OCI-LY1 (cell line): ENCODE measurements around the gene VIL1.

ENCODE experiments used
- CTCF ChIP-seq: fragments of 200-600 bp; sonication (generic), shearing (Covaris generic); IDR thresholded peaks from 2 replicates; pipeline ENCODE4 v1.5.1; 2017; ENCODE audit warnings: mild to moderate bottlenecking, antibody characterized with exemption, low read length, moderate library complexity, mixed read lengths
- EZH2 ChIP-seq: fragments of 200-600 bp; sonication (generic), shearing (Covaris generic); IDR thresholded peaks from 2 replicates; pipeline ENCODE4 v1.8.0; 2017; ENCODE audit warnings: borderline replicate concordance, mixed run types, mild to moderate bottlenecking, antibody characterized with exemption, low read length, moderate library complexity, mixed read lengths

- no peak for TF ChIP-seq CTCF
- no peak for TF ChIP-seq EZH2
Observed at GRCh38 chr2:218400930-218401881, 17.7 kb upstream of the VIL1 start.
